ENCODE measurements around the gene P2RX7.

Gene P2RX7

DNA sequence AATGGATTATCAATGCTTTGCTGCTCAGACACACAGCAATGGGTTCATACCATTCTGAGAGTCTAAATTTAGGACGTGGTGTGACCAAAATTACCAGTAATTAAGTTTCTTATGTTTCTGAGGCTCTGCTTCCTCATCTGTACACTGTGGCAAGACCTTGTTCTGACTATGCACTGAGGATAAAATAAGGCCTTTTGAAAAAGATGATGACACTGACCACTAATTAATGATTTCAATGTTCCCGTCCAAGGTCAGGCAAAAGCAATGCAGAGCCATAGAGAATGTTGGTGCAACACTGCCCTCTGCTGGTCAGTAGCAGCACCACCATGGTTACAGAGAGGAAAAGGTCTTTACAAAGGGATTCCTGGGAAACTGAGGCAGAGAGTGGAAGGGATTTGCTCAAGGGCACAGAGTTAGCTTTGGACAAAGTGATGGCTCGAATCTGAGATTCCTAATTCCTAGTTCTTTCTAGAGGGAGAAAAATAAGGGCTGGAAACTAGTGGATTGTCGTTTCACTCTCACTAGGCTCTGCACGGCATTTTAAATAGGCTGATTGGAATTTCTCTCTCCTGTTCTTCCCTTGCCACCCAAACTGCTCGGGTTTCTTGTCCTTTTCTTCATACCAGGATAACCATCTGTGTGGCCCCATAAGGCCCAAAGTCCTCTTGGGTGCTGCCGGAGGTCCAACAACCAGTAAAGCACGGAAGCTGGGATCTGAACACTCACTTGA, 22.3 kb upstream of the P2RX7 start:
- DNase-seq (ENCODE audit: low spot score) = no peak

DNA sequence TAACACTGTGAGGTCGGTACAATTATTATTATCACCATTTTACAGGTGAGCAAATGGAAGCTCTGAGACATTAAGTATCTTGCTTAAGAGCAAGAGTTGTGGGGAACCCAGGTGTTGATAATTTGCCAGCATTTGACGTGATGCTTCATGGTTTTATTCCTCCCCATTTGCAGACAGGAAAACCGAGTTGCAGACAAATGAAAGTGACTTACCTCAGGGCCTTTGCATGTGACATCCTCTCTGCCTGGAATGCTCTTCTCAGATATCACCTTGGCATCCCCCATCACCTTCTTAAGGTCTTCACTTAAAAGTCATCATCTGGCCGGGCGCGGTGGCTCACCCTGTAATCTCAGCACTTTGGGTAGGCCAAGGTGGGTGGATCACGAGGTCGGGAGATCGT, 21.0 kb upstream of the P2RX7 start:
- no peak for DNase-seq (ENCODE audit: low spot score)

- DNase-seq (ENCODE audit: low spot score) = no peak
Measured at GRCh38 chr12:121112496-121112895, 20.2 kb upstream of the P2RX7 start.

GRCh38 chr12:121113057-121113456, 19.6 kb upstream of the P2RX7 start:
- no peak for DNase-seq (ENCODE audit: low spot score)

DNA sequence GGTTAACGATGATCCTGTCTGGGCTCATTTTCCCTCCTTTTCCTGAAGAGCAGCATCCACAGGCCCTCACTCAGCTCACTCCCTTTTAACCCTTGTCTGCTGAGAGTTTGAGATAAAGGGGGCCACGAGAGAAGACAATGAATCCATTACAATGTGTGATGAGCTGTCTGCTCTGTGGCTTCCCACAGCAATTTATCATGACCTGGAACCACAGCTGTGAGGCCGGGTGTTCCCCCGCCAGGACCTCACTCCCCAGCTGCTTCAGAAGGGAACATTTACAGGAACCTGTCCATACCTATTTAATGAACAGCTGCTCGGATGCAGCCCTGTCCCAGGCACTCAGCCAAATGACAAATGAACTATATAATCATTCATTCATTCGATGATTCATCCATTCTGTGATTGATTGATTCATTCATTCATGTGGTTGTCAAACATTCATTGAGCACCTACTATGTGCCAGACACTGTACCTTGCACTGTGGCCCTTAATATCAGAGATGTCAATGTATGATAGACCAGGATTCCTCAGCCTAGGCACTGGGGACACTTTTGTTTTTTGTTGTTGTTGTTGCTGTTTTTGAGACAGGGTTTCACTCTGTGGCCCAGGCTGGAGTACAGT, 18.5 kb upstream of the P2RX7 start:
- DNase-seq (ENCODE audit: low spot score) = no peak

DNA sequence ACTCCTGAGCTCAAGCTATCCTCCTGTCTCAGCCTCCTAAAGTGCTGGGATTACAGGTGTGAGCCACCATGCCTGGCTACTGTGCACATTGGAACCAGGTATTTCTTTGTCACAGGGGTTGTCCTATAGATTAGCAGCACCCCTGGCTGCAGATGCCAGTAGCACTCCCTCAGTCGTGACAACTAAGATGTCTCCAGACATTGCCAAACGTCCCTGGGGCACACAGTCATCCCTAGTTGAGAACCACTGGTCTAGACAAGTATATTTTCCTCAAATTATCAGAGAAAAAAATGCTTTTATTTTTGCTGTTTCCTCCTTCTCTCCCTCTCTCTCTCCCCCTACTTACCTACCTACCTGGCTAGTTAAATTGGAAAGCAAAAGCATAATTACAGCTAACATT, 17.9 kb upstream of the P2RX7 start:
- no peak for DNase-seq (ENCODE audit: low spot score)

DNA sequence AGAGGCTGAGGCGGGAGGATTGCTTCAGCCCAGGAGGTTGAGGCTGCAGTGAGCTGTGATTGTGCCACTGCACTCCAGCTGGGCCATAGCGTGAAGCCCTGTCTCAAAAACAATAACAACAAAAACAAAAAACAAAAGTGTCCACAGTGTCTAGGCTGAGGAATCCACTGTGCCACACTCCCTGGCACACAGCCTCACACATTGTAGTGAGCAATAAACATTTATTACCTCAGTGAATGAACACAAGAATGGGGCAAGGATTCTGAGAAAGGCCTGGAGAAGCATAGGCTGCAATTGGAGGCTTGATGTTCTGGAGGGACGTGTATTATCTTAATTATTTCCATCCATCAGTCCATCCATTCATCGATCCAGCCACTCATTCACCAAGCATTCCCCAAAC, 17.1 kb upstream of the P2RX7 start:
- DNase-seq (ENCODE audit: low spot score) = no peak

DNA sequence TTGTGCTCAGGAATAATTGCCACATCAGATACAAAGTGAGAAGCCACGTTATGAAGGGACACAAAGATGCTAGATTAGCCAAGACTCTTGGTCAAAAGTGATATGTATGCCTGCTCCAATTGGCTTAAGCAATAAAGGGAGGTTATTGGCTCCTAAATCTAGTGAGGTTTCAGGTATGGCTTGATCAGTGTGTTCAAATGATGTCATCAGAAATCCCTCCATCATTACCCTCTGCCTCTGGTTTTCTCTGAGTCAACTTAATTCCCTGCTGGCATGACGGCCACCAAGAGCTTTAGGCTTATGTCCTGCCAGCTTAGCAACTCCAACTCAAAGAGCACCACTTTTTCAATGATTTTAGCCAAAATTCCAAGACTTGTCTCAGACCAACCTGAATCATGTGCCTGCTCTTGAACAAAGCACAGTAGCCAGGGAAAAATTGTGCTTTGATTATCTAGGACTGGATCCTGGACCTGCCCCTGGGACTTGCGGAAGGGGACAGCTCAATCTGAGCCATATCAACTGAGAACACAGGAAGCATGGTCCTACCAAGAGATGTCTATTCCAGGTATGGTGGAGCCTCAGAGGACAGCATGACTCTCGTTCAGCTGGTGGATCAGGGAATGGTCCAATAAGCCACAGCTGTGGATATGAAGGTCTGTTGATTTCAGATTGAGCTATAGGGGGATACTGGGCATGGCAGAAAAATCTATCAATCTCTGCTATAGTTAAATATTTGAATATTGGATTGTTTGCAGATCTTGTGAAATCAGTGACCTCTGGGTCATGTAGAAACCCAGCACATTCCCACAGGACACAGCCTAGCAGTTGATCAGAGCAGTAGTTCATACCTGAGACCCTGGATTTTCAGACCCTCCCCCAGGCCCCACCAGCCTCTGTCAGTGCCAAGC, 16.1 kb upstream of the P2RX7 start:
- no peak for DNase-seq (ENCODE audit: low spot score)

GRCh38 chr12:121117226-121117777, 15.4 kb upstream of the P2RX7 start:
- no peak for DNase-seq (ENCODE audit: low spot score)

GRCh38 chr12:121120323-121120722, 12.4 kb upstream of the P2RX7 start:
- DNase-seq (ENCODE audit: low spot score) = no peak

DNA sequence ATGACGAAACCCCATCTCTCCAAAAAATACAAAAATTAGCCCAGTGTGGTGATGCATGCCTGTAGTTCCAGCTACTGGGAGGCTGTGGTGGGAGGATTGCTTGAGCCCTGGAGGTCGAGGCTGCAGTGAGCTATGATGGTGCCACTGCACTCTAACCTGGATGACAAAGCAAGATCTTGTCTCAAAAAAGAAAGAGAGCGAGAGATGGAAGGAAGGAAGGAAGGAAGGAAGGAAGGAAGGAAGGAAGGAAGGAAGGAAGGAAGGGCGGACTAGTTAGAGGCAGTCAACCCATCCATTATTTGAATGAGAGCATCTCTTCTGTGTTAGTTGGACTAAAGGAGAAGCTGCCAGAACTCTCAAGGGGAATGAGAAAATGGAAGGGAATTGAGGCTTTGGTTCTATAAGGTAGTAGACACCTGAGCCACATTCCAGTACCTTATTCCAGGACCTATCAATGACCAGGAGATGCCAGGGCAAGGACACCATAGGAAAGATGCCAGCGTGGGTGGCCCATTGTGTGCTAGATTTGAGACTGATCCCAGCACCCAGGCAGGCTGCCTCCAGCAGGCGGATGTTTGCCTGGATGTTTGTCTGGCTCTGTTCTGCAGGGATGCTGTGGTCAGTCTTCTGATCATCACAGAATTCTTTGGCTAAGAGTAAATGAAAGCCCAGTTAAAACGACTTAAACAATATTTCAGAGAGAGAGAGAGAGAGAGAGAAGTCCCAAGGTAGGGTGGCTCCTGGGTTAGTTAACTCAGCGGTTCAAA, 11.5 kb upstream of the P2RX7 start:
- no peak for DNase-seq (ENCODE audit: low spot score)

DNA sequence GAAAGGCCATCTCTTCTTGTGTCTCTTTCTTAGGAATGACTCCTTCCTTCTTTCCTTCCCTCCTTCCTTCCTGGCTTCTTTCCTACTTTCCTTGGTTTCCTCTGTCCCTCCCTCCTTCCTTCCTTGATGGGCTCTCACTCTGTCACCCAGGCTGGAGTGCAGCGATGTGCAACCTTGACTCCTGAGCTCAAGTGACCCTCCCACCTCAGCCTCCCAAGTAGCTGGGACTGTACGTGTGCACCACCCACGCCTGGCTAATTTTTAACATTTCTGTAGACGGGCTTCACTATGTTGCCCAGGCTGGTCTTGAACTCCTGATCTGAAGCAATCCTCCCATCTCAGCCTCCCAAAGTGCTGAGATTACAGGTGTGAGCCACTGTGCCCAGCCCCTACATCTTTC, 10.9 kb upstream of the P2RX7 start:
- DNase-seq (ENCODE audit: low spot score) = no peak

- DNase-seq (ENCODE audit: low spot score) = no peak
Measured at GRCh38 chr12:121123488-121123887, 9.2 kb upstream of the P2RX7 start.

DNA sequence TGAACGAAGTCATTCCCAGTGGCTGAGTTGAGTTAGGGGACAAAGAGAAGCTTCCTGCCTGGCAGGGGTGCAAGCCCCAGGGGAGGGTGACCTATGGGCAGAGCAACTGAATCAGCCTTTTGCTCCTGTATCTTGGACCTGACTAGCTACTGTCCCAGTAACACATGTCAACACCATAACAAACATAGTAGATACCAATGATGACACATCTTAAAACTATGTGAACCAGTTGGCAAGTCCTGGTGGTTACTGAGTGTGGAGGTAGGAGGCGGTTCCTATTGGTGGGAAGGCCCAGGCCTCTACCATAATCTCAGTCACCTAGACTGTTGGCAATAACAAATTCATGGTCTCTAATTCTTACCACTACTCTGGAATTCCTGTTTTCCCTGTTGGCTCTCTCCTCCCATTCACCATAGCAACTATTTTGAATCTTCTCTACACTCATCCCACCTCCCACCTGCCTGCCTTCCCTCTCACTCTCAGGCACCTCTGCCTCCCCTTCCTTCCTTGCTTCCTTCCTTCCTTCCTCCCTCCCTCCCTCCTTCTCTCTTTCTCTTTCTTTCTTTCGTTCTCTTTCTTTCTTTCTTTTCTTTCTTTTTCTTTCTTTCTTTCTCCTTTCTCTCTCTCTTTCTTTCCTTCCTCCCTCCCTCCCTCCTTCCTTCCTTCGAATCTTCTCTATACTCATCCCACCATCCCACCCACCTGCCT, 8.1 kb upstream of the P2RX7 start:
- DNase-seq (ENCODE audit: low spot score) = peak; percentile 30

DNA sequence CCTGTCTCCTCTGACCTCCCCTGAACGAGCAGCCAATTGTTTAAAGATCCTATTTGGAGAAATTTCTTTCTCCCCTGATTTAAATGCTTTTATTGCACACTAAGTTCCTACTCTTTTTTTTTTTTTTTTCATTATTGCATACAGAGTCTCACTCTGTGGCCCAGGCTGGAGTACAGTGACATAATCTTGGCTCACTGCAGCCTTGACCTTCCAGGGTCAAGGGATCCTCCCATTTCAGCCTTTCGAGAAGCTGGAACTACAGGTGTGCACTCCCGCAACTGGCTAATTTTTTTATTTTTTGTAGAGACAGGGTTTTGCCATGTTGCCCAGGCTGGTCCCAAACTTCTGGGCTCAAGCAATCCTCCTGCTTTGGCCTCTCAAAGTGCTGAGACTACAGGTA, 5.2 kb upstream of the P2RX7 start:
- DNase-seq (ENCODE audit: low spot score) = no peak

DNA sequence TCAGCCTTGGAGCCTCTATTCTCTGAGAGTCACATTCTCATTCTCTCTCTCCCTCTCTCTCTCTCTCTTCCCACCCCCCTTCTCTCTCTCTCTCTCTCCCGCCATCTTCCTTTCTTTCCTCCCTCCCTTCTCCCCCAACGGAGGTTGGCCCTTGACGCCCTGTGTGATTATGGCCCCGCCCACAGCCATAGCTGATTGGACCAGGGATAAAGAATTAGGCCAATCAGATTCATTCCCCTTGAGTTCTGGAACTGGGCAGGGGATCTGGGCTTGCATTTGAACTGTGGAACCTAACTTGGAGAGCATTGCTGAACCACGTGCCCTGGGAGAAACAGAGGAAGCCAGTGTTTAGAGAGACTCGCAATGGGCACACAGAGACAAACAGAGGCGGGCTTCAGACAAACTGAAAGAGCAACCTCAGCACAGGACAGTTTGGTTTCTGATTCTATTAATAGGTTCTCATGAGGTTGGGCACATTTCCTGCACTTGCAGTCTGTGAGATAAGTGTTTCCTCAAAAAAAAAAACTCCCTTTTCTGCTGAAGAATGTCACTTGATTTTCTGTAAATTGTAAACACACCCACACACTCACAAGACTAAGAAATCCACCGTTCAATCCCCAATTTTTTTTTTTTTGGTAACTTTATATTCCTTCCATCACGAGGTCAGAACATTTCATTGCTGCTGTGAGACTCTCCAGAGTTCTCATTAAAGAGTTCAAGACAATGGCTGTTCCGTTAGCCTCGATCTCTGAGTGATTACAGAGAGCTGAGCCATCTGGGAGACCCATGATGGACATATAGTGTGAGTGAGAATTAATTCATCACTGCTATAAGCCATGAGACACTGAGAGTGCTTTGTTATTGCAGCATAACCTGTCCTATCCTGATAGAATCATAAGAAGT, 3.5 kb upstream of the P2RX7 start:
- DNase-seq (ENCODE audit: low spot score) = no peak

DNA sequence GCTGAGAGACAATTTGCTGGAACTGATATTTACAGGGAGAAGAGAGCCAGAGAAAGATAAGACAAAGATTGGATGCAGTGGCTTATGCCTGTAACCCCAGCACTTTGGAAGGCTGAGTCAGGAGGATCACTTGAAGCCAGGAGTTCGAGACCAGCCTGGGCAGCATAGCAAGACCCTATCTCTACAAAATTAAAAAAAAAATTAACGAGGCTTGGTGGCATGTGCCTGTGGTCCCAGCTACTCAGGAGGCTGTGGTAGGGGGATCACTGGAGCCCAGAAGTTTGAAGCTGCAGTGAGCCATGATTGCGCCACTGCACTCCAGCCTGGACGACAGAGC, 2.9 kb upstream of the P2RX7 start:
- DNase-seq (ENCODE audit: low spot score) = no peak

- no peak for DNase-seq (ENCODE audit: low spot score)
Measured at GRCh38 chr12:121130866-121131373, 1.8 kb upstream of the P2RX7 start.

DNA sequence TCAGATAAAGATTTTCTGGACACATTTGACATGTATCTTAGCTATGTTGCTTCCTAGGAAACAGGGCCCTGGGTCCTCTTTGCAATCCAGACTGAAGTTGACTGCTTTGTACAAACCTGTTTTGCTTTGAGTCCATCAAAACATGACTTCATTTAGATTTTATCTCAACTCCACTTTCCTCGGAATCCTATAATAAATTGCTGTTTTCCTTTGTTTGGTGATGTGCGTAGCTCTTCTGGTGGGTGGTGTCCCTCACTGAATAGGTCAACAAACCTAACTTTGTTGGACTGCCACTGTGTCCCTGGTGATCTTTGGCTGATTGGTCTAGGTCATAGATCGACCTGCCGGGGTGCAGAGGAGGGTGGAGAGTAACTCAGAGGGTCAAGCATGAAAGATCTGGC, 735 bp upstream of the P2RX7 start:
- DNase-seq (ENCODE audit: low spot score) = no peak

DNA sequence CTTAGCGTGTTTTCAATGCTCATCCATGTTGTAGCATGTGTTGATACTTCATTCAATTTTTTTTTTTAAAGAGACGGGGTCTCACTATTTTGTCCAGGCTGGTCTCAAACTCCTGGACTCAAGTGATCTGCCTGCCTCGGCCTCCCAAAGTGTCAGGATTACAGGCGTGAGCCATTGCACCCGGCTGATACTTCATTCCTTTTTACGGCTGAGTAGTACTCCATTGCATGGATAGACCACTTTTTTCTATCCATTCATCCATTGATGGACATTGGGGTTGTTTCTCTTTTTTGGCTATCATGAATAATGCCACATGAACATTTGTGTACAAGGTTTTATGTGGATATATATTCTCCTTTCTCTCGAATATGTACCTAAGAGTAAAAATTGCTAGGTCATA, 1.2 kb downstream of the P2RX7 start:
- no peak for DNase-seq (ENCODE audit: low spot score)
